Activated naive CD4-positive, alpha-beta T cell treated with anti-CD3 and anti-CD28 coated beads, Interleukin-2, amount 50 U/mL, for 24 hours (primary cell): ENCODE data around the gene NPHP4.
"Not testable (repeated sequence)": the region's sequence is repeated elsewhere in the genome, so short reads cannot be mapped to it uniquely, and the experiment has no call there.

Experiments used
- H3K27ac Mint-ChIP-seq: one replicate; pipeline ENCODE4 v1.8.0; 2021; ENCODE audit warnings: mild to moderate bottlenecking, mixed read lengths
- H3K27me3 Mint-ChIP-seq: one replicate; pipeline ENCODE4 v1.8.0; 2021; ENCODE audit warnings: mixed read lengths
- H3K36me3 Mint-ChIP-seq: one replicate; pipeline ENCODE4 v1.8.0; 2021; ENCODE audit warnings: mixed read lengths
- H3K4me1 Mint-ChIP-seq: one replicate; pipeline ENCODE4 v1.8.0; 2021; ENCODE audit warnings: mixed read lengths
- H3K4me3 Mint-ChIP-seq: one replicate; pipeline ENCODE4 v1.8.0; 2021; ENCODE audit warnings: mild to moderate bottlenecking, mixed read lengths
- H3K9me3 Mint-ChIP-seq: one replicate; pipeline ENCODE4 v1.8.0; 2021; ENCODE audit warnings: mixed read lengths

The NPHP4 gene

DNA sequence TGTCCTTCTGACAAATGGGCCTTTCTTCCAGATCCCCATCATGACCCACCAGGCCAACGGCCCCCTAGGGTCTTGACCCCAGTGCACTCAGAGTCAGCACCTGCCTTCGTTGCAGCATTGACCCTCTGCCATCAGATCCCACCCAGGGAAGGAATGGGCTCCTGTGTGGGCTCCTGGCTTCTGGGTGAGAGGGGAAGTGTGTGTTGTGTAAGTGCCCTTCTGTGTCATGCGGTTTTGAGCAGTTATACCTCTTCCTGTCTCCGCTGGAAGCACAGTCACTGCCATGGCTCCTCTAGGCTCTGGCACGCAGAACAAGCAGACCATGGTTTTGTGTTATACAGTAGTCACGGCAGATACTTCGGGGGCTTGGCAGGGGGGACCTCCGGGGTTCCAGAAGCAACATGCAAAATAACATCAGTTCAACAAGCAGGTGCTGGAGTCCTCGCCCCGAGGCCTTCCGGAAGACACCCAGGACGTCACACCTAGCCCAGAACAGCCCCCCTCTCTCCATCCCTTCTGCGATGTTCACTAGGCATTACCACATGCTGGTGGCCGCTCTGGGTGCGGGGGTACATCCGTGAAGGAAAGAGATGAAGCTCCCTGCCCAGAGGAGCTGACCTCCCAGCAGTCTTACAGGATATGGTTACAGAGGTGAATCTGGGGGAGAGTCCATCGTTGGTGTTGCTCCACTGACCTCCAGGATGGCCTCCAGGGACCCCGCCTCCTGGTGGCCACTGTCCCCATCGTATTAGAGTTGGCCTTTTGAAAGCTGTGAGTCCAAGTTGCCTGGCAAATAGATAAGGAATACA, 36.0 kb upstream of the NPHP4 start:
- Mint-ChIP-seq H3K4me1 (peaks cover 60% of the 10 kb centered on the region), H3K27me3 (no peaks in the 10 kb centered on the region), H3K27ac (peak overlapping the region; percentile 96), H3K4me3 (peak overlapping the region; percentile 94), H3K36me3 (peaks cover 5% of the 10 kb centered on the region), H3K9me3 (no peaks in the 10 kb centered on the region)

GRCh38 chr1:6027591-6027990, 35.4 kb upstream of the NPHP4 start:
- Mint-ChIP-seq H3K36me3 (peaks cover 5% of the 10 kb centered on the region), H3K27me3 (no peaks in the 10 kb centered on the region), H3K9me3 (no peaks in the 10 kb centered on the region), H3K27ac (peak overlapping the region; percentile 96), H3K4me1 (peaks cover 53% of the 10 kb centered on the region), H3K4me3 (peak overlapping the region; percentile 94)

DNA sequence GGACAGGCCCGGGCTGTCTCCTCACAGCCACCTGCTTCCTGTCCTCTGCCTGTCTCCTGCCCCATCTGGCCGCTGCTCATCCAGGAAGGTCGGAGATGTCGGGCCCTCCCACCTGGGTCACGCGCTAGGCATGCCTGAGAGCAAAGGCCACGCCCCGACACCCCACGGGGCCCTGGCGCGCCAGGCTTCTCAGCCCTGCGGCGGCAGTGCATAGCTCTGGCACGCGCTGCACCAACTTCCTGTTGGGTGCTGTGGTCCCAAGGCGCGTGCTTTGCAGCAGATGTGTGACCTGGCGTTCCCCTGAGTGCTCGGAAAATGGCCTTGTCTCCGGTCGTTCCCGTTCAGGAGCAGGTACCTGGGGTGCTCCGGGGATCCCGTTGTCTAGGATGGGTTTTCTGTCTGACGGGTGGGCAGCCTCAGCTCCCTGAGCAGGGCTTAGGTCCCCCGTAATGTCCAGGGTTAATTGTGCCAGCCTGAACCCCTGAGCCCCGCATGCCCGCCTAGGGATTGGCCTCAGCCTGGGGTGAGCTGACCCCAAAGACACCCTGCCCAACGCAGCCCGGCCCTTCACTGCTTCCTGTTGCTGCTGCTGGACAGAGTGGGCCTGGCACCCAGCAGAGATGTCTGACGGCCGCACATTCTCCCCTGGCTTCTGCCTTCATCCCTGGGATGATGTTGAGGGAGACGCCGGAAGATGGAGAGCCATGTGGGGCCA, 34.0 kb upstream of the NPHP4 start:
- peak overlapping the region; percentile 96 for H3K27ac Mint-ChIP-seq
- H3K9me3 Mint-ChIP-seq, result no peaks in the 10 kb centered on the region
- H3K4me3 Mint-ChIP-seq, result peak overlapping the region; percentile 94
- H3K4me1 Mint-ChIP-seq, result peaks cover 41% of the 10 kb centered on the region
- no peaks in the 10 kb centered on the region for H3K27me3 Mint-ChIP-seq
- peaks cover 5% of the 10 kb centered on the region for H3K36me3 Mint-ChIP-seq

- peaks cover 4% of the 10 kb centered on the region for H3K36me3 Mint-ChIP-seq
- no peaks in the 10 kb centered on the region for H3K9me3 Mint-ChIP-seq
- peaks cover 34% of the 10 kb centered on the region for H3K4me1 Mint-ChIP-seq
- peak overlapping the region; percentile 96 for H3K27ac Mint-ChIP-seq
- peak overlapping the region; percentile 94 for H3K4me3 Mint-ChIP-seq
- no peaks in the 10 kb centered on the region for H3K27me3 Mint-ChIP-seq
Observed at GRCh38 chr1:6025269-6026094, 33.3 kb upstream of the NPHP4 start.

- Mint-ChIP-seq H3K4me1 (peaks cover 23% of the 10 kb centered on the region), H3K9me3 (no peaks in the 10 kb centered on the region), H3K4me3 (no peak overlapping the region), H3K27me3 (no peaks in the 10 kb centered on the region), H3K36me3 (no peaks in the 10 kb centered on the region), H3K27ac (no peak overlapping the region)
Observed at GRCh38 chr1:6024376-6024775, 32.2 kb upstream of the NPHP4 start.

DNA sequence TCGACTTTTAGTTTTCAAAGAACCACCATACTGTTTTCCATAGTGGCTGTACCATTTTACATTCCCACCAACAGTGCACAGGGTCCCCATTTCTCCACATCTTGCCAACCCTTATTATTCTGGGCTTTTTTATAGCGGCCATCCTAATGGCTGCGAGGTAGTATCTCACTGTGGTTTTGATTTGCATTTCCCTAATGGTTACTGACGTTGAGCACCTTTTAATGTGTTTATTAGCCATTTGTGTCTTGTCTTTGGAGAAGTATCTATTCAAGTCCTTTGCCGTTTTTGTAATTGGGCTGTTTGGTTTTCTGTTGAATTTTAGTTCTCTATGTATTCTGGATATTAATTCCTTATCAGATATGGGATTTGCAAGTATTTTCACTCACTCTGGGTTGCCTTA, 31.1 kb upstream of the NPHP4 start:
- no peaks in the 10 kb centered on the region for H3K9me3 Mint-ChIP-seq
- H3K27ac Mint-ChIP-seq, result no peak overlapping the region
- H3K27me3 Mint-ChIP-seq, result no peaks in the 10 kb centered on the region
- H3K36me3 Mint-ChIP-seq, result no peaks in the 10 kb centered on the region
- H3K4me1 Mint-ChIP-seq, result peaks cover 14% of the 10 kb centered on the region
- H3K4me3 Mint-ChIP-seq, result no peak overlapping the region

- Mint-ChIP-seq H3K36me3 (no peaks in the 10 kb centered on the region), H3K27ac (no peak overlapping the region), H3K9me3 (no peaks in the 10 kb centered on the region), H3K27me3 (no peaks in the 10 kb centered on the region), H3K4me3 (no peak overlapping the region), H3K4me1 (peaks cover 6% of the 10 kb centered on the region)
Observed at GRCh38 chr1:6022193-6022592, 30.0 kb upstream of the NPHP4 start.

DNA sequence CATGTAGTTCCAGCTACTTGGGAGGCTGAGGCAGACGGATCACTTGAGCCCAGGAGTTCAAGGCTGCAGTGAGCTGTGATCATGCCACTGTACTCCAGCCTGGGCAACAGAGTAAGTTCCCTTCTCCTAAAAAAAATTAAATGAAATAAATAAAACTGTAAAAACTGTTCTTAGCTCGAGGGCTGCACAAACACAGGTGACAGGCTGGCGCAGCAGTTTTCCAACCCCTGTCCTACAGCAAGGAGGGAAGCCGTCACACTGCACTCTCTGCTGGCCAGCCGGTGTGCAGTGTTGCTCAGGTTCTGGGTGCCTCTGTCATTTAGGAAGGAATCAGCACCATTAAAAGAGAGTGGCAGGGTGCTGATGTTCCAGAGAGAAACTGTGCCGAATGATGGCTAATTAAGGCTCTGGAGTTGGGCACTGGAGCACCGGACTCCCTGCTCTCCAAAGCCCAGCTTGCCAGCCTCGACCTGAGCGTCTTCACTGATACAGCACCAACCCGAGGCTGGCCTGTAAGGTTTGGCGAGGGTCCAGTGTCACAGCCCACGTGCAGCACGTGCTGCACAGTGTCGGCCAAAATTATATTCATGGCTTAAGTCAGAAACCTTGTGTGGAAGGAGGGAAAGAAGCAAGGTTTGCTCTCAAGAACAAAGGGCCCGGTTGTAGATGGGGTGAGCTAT, 27.1 kb upstream of the NPHP4 start:
- no peaks in the 10 kb centered on the region for H3K9me3 Mint-ChIP-seq
- no peak overlapping the region for H3K27ac Mint-ChIP-seq

DNA sequence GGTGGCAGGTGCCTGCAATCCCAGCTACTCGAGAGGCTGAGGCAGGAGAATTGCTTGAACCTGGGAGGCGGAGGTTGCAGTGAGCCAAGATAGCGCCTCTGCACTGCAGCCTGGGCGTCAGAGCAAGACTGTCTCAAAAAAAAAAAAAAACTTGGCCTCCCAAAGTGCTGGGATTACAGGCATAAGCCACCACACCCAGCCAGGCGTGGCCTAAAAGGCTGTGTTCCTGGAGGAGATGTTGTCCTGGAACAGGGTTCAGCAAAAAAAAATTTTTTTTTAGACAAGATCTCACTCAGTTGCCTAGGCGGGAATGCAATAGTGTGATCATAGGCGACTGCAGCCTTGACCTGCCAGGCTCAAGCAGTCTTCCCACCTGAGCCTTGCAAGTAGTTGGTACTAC, 25.4 kb upstream of the NPHP4 start:
- H3K4me3 Mint-ChIP-seq, H3K27ac Mint-ChIP-seq, H3K4me1 Mint-ChIP-seq, H3K36me3 Mint-ChIP-seq, H3K27me3 Mint-ChIP-seq, H3K9me3 Mint-ChIP-seq: not testable (repeated sequence)

More for the DNA sequence above, 27.1 kb upstream of the NPHP4 start:
- Mint-ChIP-seq H3K4me1 (no peaks in the 10 kb centered on the region), H3K36me3 (no peaks in the 10 kb centered on the region), H3K27me3 (no peaks in the 10 kb centered on the region), H3K4me3 (no peak overlapping the region)

DNA sequence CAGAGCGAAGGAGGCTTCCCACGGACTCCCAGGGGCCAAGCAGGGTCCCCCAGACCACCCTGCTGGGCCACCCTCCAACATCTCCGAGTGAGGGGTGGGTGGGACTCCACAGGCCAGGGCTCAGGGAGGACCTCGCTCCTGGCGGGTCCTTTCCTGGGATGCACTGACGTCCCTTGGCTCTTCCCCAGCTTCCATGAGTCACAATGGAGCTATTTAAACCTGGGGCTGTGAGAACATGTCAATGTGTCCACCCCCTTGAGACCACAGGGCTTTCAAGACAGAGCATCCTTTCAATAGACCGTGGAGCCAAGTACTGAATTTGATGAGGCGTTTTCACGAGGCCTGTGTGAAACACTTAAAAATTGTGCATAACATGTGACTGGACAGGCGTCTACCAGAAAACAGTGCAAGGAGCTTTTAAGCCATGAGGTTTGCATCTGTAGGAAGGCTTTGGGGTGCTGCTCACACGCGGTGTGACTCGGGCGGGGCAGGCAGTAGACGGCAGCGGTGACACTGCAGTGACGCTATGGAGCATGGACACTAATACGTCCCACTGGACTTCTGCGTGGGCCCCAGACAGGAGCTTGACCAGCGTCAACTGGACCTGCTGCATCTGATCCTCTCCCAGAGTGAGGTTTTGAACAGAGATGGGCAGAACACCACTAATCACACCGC, 24.1 kb upstream of the NPHP4 start:
- Mint-ChIP-seq H3K9me3 (no peaks in the 10 kb centered on the region), H3K27ac (no peak overlapping the region), H3K4me1 (no peaks in the 10 kb centered on the region), H3K27me3 (no peaks in the 10 kb centered on the region), H3K36me3 (no peaks in the 10 kb centered on the region), H3K4me3 (no peak overlapping the region)

- Mint-ChIP-seq H3K4me1 (peaks cover 4% of the 10 kb centered on the region), H3K9me3 (no peaks in the 10 kb centered on the region), H3K36me3 (no peaks in the 10 kb centered on the region), H3K4me3 (no peak overlapping the region), H3K27ac (no peak overlapping the region), H3K27me3 (no peaks in the 10 kb centered on the region)
Observed at GRCh38 chr1:6014130-6014999, 22.1 kb upstream of the NPHP4 start.

- Mint-ChIP-seq H3K4me3 (no peak overlapping the region), H3K27me3 (no peaks in the 10 kb centered on the region), H3K4me1 (peaks cover 4% of the 10 kb centered on the region), H3K9me3 (no peaks in the 10 kb centered on the region), H3K36me3 (no peaks in the 10 kb centered on the region), H3K27ac (no peak overlapping the region)
Observed at GRCh38 chr1:6013491-6013890, 21.3 kb upstream of the NPHP4 start.

DNA sequence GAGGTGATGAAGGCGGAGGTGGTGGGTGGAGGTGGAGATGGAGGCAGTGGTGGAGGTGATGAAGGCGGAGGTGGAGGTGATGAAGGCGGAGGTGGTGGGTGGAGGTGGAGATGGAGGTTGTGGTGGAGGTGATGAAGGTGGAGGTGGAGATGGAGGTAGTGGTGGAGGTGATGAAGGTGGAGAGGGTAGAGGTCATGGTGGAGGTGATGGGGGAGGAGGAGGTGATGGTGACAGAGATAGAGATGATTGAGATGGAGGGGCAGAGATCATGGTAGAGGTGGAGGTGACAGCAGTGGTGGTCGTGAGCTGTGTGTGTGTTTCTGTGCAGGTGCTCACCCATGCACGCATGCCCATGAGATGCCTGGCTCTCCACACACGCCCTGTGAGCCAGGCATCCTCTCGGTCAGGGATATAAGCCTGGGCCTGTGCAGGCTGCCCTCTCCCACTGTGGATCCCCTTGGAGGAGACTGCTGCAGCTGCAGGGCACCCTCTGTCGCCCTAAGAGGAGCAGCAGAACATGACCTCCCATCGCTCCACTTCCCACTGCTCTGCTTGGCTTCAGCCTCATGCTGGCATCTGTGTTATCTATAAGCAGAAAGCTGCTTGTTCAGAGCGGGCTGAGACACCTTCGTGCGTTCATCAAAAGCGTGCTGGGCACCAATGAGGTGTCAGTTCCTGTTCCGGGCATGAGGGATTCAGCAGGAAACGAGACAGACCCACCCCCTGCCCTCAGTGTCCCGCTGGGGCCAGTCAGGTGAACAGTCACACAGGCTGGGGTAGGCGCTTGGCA, 20.5 kb upstream of the NPHP4 start:
- Mint-ChIP-seq H3K27ac (no peak overlapping the region), H3K27me3 (no peaks in the 10 kb centered on the region), H3K36me3 (no peaks in the 10 kb centered on the region), H3K4me1 (peaks cover 4% of the 10 kb centered on the region), H3K4me3 (no peak overlapping the region), H3K9me3 (no peaks in the 10 kb centered on the region)

- peaks cover 1% of the 10 kb centered on the region for H3K36me3 Mint-ChIP-seq
- H3K27me3 Mint-ChIP-seq, result no peaks in the 10 kb centered on the region
- H3K4me1 Mint-ChIP-seq, result peaks cover 5% of the 10 kb centered on the region
- H3K27ac Mint-ChIP-seq, result no peak overlapping the region
- H3K9me3 Mint-ChIP-seq, result no peaks in the 10 kb centered on the region
- no peak overlapping the region for H3K4me3 Mint-ChIP-seq
Observed at GRCh38 chr1:6011946-6012258, 19.7 kb upstream of the NPHP4 start.
